Right cardiac atrium (tissue), 5 donors: ENCODE results near the gene NDUFS2. TPM values are rescaled to one million over a fixed set of nuclear protein-coding genes. Genes with fewer than 3 reads are reported as not detected.
"Not testable (repeated sequence)": the region's sequence is repeated elsewhere in the genome, so short reads cannot be mapped to it uniquely, and the experiment has no call there.

Experiments
- ATAC-seq, 2 donors: fragments of 200-7000 bp; cut with Tn5 transposase; one replicate each; pipeline versions ENCODE4 v1.8.0 to v1.9.1; 2020; ENCODE audit warnings: moderate library complexity in 2 of 2, mild to moderate bottlenecking in 1 of 2
- DNase-seq, 3 donors: peaks; one replicate each; pipeline ENCODE4 v3.0.0-alpha.2; 2020
- H3K27ac ChIP-seq: one replicate; pipeline ENCODE4 v1.5.1; 2013; ENCODE audit warnings: mild to moderate bottlenecking, low read length, control low read depth, moderate library complexity
- H3K27me3 ChIP-seq: one replicate; pipeline ENCODE4 v1.6.1; 2013; ENCODE audit not compliant: control insufficient read depth, insufficient read depth
- H3K4me1 ChIP-seq: one replicate; pipeline ENCODE4 v1.6.1; 2013; ENCODE audit warnings: low read length; ENCODE audit not compliant: control insufficient read depth, insufficient read depth
- H3K4me3 ChIP-seq: one replicate; pipeline ENCODE4 v1.5.1; 2013; ENCODE audit warnings: low read length, control low read depth
- H3K9me3 ChIP-seq: one replicate; pipeline ENCODE4 v1.6.1; 2013; ENCODE audit warnings: low read length; ENCODE audit not compliant: control insufficient read depth
- WGBS: extraction: QIAGEN DNeasy Blood & Tissue Kit; methylation state at CpG from one replicate; pipeline ENCODE4 v1.1.7; 2013; 5-methylcytosine and 5-hydroxymethylcytosine counted together
- intact Hi-C, 4 donors: fragments of 100-400 bp; cut with DNase I; formaldehyde crosslinking; loops; one replicate each; pipeline versions ENCODE4 v1.11.0 to v1.14.0; 2022 to 2023
- polyA plus RNA-seq: library from polyadenylated mRNA; stranded (reverse); fragments of 200-250 nt; gene quantifications from one replicate; pipeline ENCODE4 v1.2.3, GENCODE V29; 2013
- total RNA-seq, 4 donors: library from RNA; stranded (reverse); fragmentation: NEBNext Ultra II Directional; extraction: Animal tissue kit (Norgen Biotek cat#: 25700); gene quantifications; one replicate each; pipeline ENCODE4 v1.2.1, GENCODE V29; 2021
- donor health status: healthy with polysubstance abuse.
- donor health status: DM: no; HTN: yes; CAD: no.
- donor health status: DM: no; HTN: no; CAD: no.
- donor health status: DM: no; HTN: yes; CAD: no; lungs with severe emphysema.
- donor health status: DM: yes; HTN: yes; CAD: no.

Gene NDUFS2
- total and polyA plus RNA-seq, 5 donors, result 162 to 229 (median 184) TPM

GRCh38 chr1:161229896-161230295 lies 27.7 kb downstream of the NDUFS2 start:
- 54% methylated on average over 3 of the region's 3 CpGs for WGBS
- Histone ChIP-seq H3K27me3 (no peaks in the 10 kb centered on the region), H3K9me3 (no peaks in the 10 kb centered on the region), H3K4me3 (no peak overlapping the region), H3K4me1 (peaks cover 6% of the 10 kb centered on the region), H3K27ac (no peak overlapping the region)
- ATAC-seq, result no peak
- DNase-seq, result no peak
- intact Hi-C loops, result loop anchor here in 3 of 4 donors (5.0 kb wide), 2 partner anchors 62 to 152 kb away; no protein-coding TSS in a partner anchor

- intact Hi-C loops, result no loop called here
- no peak for ATAC-seq
These were observed 28.6 kb downstream of the NDUFS2 start for GRCh38 chr1:161230762-161231161.

GRCh38 chr1:161233102-161233501 lies 30.9 kb downstream of the NDUFS2 start:
- 86% methylated on average over 9 of the region's 9 CpGs for WGBS
- Histone ChIP-seq H3K27ac (no peak overlapping the region), H3K4me1 (no peaks in the 10 kb centered on the region), H3K27me3 (no peaks in the 10 kb centered on the region), H3K9me3 (no peaks in the 10 kb centered on the region), H3K4me3 (no peak overlapping the region)
- ATAC-seq, result no peak
- DNase-seq, result no peak
- intact Hi-C loops, result no loop called here

More at GRCh38 chr1:161230762-161231161, 28.6 kb downstream of the NDUFS2 start:
- Histone ChIP-seq H3K4me3 (no peak overlapping the region), H3K9me3 (no peaks in the 10 kb centered on the region), H3K4me1 (peaks cover 4% of the 10 kb centered on the region), H3K27ac (no peak overlapping the region), H3K27me3 (no peaks in the 10 kb centered on the region)
- no peak for DNase-seq
- 95% methylated on average over 7 of the region's 7 CpGs for WGBS

GRCh38 chr1:161235957-161236775 lies 34.0 kb downstream of the NDUFS2 start:
- no peak for DNase-seq
- Histone ChIP-seq H3K9me3 (no peaks in the 10 kb centered on the region), H3K27ac (no peak overlapping the region), H3K4me3 (no peak overlapping the region), H3K4me1 (no peaks in the 10 kb centered on the region), H3K27me3 (no peaks in the 10 kb centered on the region)
- intact Hi-C loops, result no loop called here
- no peak for ATAC-seq
- WGBS, result 80% methylated on average over 5 of the region's 5 CpGs

GRCh38 chr1:161238039-161238473 lies 35.9 kb downstream of the NDUFS2 start, which contains the start of gene NR1I3:
NR1I3 (minus strand) TSS chr1:161238203; CDS start chr1:161236565, 1,638 bp downstream.
- Histone ChIP-seq H3K4me3 (no peak within 1 kb of the TSS), H3K27ac (no peak within 1 kb of the TSS), H3K9me3 (no peaks in the 10 kb centered on the region), H3K4me1 (no peaks in the 10 kb centered on the region), H3K27me3 (no peaks in the 10 kb centered on the region)
- WGBS, result 59% methylated on average over 4 of the region's 4 CpGs
- DNase-seq (no peak), ATAC-seq (no peak)
- intact Hi-C loops, result no loop called here

GRCh38 chr1:161241682-161242081 lies 39.5 kb downstream of the NDUFS2 start:
- DNase-seq (no peak), ATAC-seq (no peak)
- Histone ChIP-seq H3K9me3 (no peaks in the 10 kb centered on the region), H3K4me1 (no peaks in the 10 kb centered on the region), H3K27me3 (no peaks in the 10 kb centered on the region), H3K4me3 (no peak overlapping the region), H3K27ac (no peak overlapping the region)
- intact Hi-C loops, result no loop called here
- 57% methylated on average over 3 of the region's 3 CpGs for WGBS

GRCh38 chr1:161242313-161242712 lies 40.1 kb downstream of the NDUFS2 start:
- intact Hi-C loops, result no loop called here
- Histone ChIP-seq H3K27ac (no peak overlapping the region), H3K4me3 (no peak overlapping the region), H3K4me1 (no peaks in the 10 kb centered on the region), H3K27me3 (no peaks in the 10 kb centered on the region), H3K9me3 (no peaks in the 10 kb centered on the region)
- WGBS, result 71% methylated on average over 2 of the region's 2 CpGs
- no peak for ATAC-seq
- no peak for DNase-seq

GRCh38 chr1:161244888-161245287 lies 42.7 kb downstream of the NDUFS2 start:
- DNase-seq (no peak), ATAC-seq (no peak)
- WGBS, result 90% methylated on average over 4 of the region's 4 CpGs
- Histone ChIP-seq H3K4me3 (no peak overlapping the region), H3K27me3 (no peaks in the 10 kb centered on the region), H3K27ac (no peak overlapping the region), H3K9me3 (no peaks in the 10 kb centered on the region), H3K4me1 (no peaks in the 10 kb centered on the region)
- intact Hi-C loops, result no loop called here

- DNase-seq, H3K27ac ChIP-seq, H3K4me3 ChIP-seq, intact Hi-C loops, H3K27me3 ChIP-seq, ATAC-seq, H3K9me3 ChIP-seq, H3K4me1 ChIP-seq: not testable (repeated sequence)
- WGBS, result 78% methylated on average over 5 of the region's 5 CpGs
These were observed 47.9 kb downstream of the NDUFS2 start for GRCh38 chr1:161250100-161250499.

GRCh38 chr1:161250829-161251228 lies 48.7 kb downstream of the NDUFS2 start:
- Histone ChIP-seq H3K27ac (no peak overlapping the region), H3K4me3 (no peak overlapping the region), H3K4me1 (no peaks in the 10 kb centered on the region), H3K9me3 (no peaks in the 10 kb centered on the region), H3K27me3 (no peaks in the 10 kb centered on the region)
- WGBS, result 83% methylated on average over 7 of the region's 7 CpGs
- DNase-seq (no peak), ATAC-seq (no peak)
- intact Hi-C loops, result no loop called here

GRCh38 chr1:161251579-161251978 lies 49.4 kb downstream of the NDUFS2 start:
- no peak overlapping the region for H3K27ac ChIP-seq
- no peak overlapping the region for H3K4me3 ChIP-seq
- intact Hi-C loops, result no loop called here
- 95% methylated on average over 8 of the region's 8 CpGs for WGBS
- no peaks in the 10 kb centered on the region for H3K9me3 ChIP-seq
- ATAC-seq (no peak), DNase-seq (no peak)
- H3K4me1 ChIP-seq, result no peaks in the 10 kb centered on the region
- no peaks in the 10 kb centered on the region for H3K27me3 ChIP-seq
